C4-2B (cell line): ENCODE data around the gene SCIN.

Experiments used
- H3K27ac ChIP-seq: fragments of 450-650 bp; 2 replicates; pipeline ENCODE4 v1.5.1; 2017
- ZFX ChIP-seq: fragments of 450-650 bp; IDR thresholded peaks from 2 replicates; pipeline ENCODE4 v1.6.1; 2017
- TF ChIP-seq, protein P1 (sequence below): fragments of 450-650 bp; conservative IDR thresholded peaks from 2 replicates; pipeline ENCODE4 v1.5.1; 2017; ENCODE audit warnings: mild to moderate bottlenecking

Gene SCIN

DNA sequence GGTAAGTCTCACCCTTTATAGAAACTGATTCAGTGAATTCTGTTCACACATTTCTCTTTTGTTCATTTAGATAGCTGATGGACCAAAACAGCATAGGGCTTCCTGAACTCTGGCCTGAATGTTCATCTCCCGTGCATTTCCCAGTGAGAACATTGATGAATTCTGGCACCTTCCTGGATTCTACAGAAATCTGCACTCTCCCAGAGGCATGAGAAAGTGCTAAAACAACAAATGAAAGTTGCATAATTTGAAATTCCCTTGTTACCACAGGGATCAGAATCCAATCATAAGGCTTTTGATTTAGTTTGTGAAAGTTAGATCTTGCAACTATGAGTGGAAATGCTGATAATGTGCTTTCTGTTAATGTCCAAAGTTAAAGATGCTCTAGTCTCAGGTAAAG is 29.7 kb upstream of the SCIN start:
- no peak for TF ChIP-seq ZFX
- TF ChIP-seq, protein P1, sequence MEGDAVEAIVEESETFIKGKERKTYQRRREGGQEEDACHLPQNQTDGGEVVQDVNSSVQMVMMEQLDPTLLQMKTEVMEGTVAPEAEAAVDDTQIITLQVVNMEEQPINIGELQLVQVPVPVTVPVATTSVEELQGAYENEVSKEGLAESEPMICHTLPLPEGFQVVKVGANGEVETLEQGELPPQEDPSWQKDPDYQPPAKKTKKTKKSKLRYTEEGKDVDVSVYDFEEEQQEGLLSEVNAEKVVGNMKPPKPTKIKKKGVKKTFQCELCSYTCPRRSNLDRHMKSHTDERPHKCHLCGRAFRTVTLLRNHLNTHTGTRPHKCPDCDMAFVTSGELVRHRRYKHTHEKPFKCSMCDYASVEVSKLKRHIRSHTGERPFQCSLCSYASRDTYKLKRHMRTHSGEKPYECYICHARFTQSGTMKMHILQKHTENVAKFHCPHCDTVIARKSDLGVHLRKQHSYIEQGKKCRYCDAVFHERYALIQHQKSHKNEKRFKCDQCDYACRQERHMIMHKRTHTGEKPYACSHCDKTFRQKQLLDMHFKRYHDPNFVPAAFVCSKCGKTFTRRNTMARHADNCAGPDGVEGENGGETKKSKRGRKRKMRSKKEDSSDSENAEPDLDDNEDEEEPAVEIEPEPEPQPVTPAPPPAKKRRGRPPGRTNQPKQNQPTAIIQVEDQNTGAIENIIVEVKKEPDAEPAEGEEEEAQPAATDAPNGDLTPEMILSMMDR, result no peak
- no peak overlapping the region for H3K27ac ChIP-seq

DNA sequence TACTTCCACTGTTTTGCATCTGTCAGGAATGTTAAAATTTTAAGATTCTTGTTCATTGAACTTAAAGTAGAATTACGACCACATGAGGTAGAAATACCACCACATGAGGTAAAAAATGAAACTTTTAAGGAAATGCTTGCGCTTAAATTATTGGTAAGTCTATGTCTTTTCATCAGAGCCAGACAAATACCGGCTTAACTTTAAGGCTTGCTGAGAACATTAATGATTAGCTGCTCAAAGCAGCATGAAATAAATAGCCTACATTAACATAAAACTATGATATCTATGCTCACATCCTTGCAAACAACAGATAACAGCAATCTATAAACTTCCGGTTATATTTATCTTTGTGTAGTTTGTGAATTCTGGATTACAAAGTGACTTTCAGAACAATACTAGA is 26.9 kb upstream of the SCIN start:
- no peak overlapping the region for H3K27ac ChIP-seq
- no peak for TF ChIP-seq ZFX
- TF ChIP-seq, protein P1, result no peak

GRCh38 chr7:12549106-12549505 is 21.4 kb upstream of the SCIN start:
- TF ChIP-seq, protein P1, result no peak
- TF ChIP-seq ZFX, result no peak
- no peak overlapping the region for H3K27ac ChIP-seq

- H3K27ac ChIP-seq, result no peak overlapping the region
- TF ChIP-seq, protein P1, result no peak
- TF ChIP-seq ZFX, result no peak
Observed at GRCh38 chr7:12550956-12551355, 19.6 kb upstream of the SCIN start.

DNA sequence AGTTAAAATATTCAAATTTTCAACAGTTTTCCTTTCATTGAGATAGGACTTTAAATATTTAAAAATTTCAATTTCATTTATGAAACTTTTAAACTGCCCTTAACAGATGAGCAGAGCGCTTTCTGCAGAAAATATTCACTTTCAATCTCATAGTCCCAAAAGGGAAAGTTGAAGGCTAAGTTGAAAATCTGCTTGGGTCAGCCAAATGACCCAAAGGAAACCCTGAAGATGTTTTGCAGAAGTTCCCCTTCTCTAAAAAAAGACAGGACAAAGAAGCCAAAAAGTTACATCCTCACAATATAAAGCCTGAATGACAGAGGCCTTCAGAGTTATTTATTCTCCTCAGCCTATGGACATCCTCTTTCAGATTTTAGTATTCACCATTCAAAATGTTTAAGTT is 17.6 kb upstream of the SCIN start:
- TF ChIP-seq, protein P1, result no peak
- no peak for TF ChIP-seq ZFX
- no peak overlapping the region for H3K27ac ChIP-seq

DNA sequence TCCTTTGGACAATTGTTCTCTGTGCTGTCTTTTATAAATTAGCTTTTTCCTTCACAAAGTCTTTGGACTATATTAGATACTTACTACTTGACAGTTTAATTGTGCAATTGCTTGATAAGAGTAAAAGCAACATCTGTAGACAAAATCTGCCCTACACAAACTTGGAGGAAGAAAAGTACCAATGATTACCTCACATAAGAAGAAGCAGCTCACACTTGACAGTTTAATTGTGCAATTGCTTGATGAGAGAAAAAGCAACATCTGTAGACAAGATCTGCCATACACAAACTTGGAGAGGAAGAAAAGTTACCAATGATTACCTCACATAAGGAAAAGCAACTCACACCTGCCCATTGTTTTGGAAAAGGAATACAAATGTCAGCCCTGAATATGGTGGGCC is 17.1 kb upstream of the SCIN start:
- no peak for TF ChIP-seq ZFX
- TF ChIP-seq, protein P1, result no peak

DNA sequence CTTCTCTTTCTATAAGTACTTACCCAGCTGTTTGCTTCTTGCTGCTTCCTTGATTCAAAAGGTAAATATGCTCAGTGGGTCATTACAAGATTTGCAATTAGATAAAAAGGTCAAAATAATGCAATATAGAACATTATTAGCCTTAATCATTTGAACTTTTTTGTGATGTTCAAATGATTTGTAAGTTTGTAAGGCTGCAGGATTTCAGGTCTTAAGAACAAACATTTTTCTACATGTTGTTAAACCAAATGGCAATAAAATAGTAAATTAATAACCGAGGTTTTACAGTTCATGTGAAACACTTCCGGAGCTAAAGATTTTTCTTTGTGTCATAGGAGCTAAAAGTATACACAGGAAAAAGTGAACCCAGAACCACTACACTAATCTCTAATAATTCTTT is 16.2 kb upstream of the SCIN start:
- TF ChIP-seq, protein P1, result no peak
- no peak for TF ChIP-seq ZFX
- no peak overlapping the region for H3K27ac ChIP-seq

More for the DNA sequence above, 17.1 kb upstream of the SCIN start:
- H3K27ac ChIP-seq, result no peak overlapping the region
